ENCODE results near the gene PICALM.

PICALM gene

DNA sequence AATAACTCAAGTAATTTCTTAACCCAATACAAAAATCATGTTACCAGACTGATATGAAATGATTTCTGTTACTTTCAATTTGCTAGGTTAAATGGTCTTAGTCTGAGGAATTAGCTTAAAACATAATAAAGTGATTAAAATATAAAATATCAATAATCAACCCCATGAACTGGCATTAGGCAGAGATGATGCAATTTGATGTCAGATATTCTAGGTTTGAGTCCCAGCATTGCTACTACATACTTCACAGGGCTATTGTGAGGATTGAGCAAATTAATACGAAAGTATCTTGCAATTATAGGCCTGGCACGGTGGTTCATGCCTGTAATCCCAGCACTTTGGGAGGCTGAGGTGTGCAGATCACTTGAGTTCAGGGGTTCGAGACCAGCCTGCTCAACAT, 66.5 kb downstream of the PICALM start:
- Histone ChIP-seq H3K9me3 (no peaks in the 10 kb centered on the region), H3K4me3 (ENCODE audit: low read depth, low read length) (no peak overlapping the region), H3K4me1 (no peaks in the 10 kb centered on the region), H3K27me3 (no peaks in the 10 kb centered on the region), H3K36me3 (peaks cover 52% of the 10 kb centered on the region)
- TF ChIP-seq, protein P1, sequence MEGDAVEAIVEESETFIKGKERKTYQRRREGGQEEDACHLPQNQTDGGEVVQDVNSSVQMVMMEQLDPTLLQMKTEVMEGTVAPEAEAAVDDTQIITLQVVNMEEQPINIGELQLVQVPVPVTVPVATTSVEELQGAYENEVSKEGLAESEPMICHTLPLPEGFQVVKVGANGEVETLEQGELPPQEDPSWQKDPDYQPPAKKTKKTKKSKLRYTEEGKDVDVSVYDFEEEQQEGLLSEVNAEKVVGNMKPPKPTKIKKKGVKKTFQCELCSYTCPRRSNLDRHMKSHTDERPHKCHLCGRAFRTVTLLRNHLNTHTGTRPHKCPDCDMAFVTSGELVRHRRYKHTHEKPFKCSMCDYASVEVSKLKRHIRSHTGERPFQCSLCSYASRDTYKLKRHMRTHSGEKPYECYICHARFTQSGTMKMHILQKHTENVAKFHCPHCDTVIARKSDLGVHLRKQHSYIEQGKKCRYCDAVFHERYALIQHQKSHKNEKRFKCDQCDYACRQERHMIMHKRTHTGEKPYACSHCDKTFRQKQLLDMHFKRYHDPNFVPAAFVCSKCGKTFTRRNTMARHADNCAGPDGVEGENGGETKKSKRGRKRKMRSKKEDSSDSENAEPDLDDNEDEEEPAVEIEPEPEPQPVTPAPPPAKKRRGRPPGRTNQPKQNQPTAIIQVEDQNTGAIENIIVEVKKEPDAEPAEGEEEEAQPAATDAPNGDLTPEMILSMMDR (IDR thresholded peaks at IDR 0.05; ENCODE audit: low read depth, low read length) = no peak
- no peak for DNase-seq

DNA sequence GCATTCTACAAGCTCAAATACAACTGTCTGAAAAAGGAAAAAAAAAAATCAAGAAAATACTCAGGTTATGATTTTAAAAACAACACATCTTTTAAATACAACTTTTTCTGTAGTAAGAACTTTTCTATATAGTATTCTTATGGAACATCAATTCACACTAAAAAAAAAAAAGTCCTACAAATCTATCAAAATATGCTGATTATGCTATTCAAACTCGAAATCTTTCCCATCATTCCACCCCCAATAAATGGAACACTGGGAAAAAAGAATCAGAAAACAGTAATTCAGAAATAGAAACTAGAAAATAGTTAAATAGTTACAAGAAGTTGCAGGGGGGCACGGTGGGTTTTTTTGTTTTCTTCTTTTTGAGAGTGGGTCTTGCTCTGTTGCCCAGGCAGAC, 77.4 kb downstream of the PICALM start:
- no peaks in the 10 kb centered on the region for H3K9me3 ChIP-seq
- no peak overlapping the region for H3K4me3 ChIP-seq (ENCODE audit: low read depth, low read length)
- DNase-seq = no peak
- TF ChIP-seq, protein P1 (IDR thresholded peaks at IDR 0.05; ENCODE audit: low read depth, low read length) = no peak
- peaks cover 4% of the 10 kb centered on the region for H3K36me3 ChIP-seq
- H3K4me1 ChIP-seq = no peaks in the 10 kb centered on the region
- no peaks in the 10 kb centered on the region for H3K27me3 ChIP-seq

DNA sequence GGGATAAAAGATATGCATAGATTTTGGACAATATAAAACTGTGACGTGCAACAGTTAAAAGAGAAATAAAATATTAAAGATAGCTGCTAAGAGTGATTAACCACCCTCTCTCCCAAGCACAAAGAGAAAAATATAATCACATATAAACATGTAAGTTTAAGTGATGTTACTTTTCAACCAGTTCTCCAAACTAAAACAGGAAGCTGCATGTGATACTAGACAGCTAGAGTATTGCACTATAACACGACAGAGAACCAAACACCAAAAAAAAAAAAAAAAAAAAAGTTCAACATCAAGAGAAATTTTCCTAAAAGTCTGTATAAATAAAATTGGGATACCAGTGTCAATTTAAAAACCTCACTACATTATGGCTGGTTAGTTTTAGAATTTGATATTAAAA, 79.1 kb downstream of the PICALM start:
- no peaks in the 10 kb centered on the region for H3K9me3 ChIP-seq
- peaks cover 4% of the 10 kb centered on the region for H3K36me3 ChIP-seq
- H3K4me3 ChIP-seq (ENCODE audit: low read depth, low read length) = no peak overlapping the region
- no peaks in the 10 kb centered on the region for H3K27me3 ChIP-seq
- DNase-seq = no peak
- TF ChIP-seq, protein P1 (IDR thresholded peaks at IDR 0.05; ENCODE audit: low read depth, low read length) = no peak
- H3K4me1 ChIP-seq = no peaks in the 10 kb centered on the region

DNA sequence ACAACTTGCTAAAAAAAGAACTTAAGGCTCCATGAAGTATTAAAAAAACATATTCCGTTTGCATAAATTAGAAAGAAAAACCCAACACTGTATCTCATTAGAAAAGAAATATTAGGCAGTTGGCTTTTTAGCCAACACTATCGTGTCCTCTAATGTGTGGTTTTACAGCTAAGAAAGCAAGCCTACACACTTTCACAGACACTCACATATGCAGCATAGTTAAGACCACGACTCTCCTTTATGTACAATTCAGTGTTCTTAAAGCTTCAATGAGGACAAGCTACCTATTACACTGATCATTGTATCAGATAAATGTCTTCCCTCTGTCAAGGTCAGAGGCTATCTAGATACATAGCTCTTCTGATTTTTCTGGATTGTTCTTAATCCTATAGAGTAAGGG, 80.1 kb downstream of the PICALM start:
- no peaks in the 10 kb centered on the region for H3K27me3 ChIP-seq
- H3K9me3 ChIP-seq = no peaks in the 10 kb centered on the region
- no peak for DNase-seq
- peaks cover 4% of the 10 kb centered on the region for H3K36me3 ChIP-seq
- TF ChIP-seq, protein P1 (IDR thresholded peaks at IDR 0.05; ENCODE audit: low read depth, low read length) = no peak
- H3K4me3 ChIP-seq (ENCODE audit: low read depth, low read length) = no peak overlapping the region
- no peaks in the 10 kb centered on the region for H3K4me1 ChIP-seq

DNA sequence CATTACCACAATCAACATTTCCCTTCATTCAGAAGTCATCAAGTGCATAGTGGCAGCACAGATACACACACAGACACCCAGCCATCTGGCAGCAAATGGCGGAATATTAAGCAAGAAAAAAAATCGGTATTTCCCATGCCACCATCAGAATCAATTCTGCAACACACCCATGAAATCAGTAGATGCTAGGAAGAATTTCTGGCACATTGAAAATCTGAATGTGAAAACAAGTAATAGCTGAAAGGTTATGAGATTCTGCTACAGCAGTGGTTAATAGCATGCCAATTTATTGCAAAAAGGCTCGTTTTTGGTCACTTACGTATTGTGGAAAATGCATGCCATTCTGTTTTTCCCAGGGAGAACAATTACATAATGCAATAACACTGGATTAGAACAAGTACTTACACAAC, 91.1 kb downstream of the PICALM start:
- DNase-seq = no peak
- Histone ChIP-seq H3K27me3 (no peaks in the 10 kb centered on the region), H3K9me3 (no peaks in the 10 kb centered on the region), H3K4me1 (no peaks in the 10 kb centered on the region), H3K36me3 (peaks cover 17% of the 10 kb centered on the region), H3K4me3 (ENCODE audit: low read depth, low read length) (no peak overlapping the region)
- TF ChIP-seq, protein P1 (IDR thresholded peaks at IDR 0.05; ENCODE audit: low read depth, low read length) = no peak

DNA sequence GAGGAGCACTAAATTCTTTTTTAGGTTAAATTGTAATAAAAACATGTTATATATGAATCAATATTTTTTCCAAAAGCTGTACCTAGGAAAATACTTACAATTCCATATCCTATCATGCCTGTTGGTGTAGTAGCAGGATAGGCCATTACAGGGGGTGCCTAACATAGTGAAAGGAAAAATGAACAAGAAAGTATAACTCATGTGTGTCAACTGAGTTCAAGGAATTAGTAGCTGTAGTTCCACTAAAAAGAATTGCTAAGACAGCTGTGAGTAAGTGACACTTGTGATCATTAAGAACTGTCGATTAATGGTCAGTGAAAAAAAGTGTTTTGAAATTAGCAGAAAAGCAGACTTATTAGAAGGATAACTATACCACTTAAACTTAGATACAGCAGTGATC, 92.4 kb downstream of the PICALM start:
- no peak for DNase-seq
- no peaks in the 10 kb centered on the region for H3K9me3 ChIP-seq
- H3K4me3 ChIP-seq (ENCODE audit: low read depth, low read length) = no peak overlapping the region
- H3K27me3 ChIP-seq = no peaks in the 10 kb centered on the region
- TF ChIP-seq, protein P1 (IDR thresholded peaks at IDR 0.05; ENCODE audit: low read depth, low read length) = no peak
- H3K4me1 ChIP-seq = no peaks in the 10 kb centered on the region
- peaks cover 17% of the 10 kb centered on the region for H3K36me3 ChIP-seq

All from BE2C (cell line).